ENCODE results near the gene PRPH.
"Not testable (repeated sequence)": the region's sequence is repeated elsewhere in the genome, so short reads cannot be mapped to it uniquely, and the experiment has no call there.

The PRPH gene

GRCh38 chr12:49295082-49295936, at the start of gene PRPH:
PRPH (plus strand) TSS chr12:49295147; CDS start chr12:49295201, 54 bp downstream.
- Histone ChIP-seq H3K9ac (ENCODE audit: insufficient read length, low read depth) (peak within 1 kb of the TSS; percentile 9), H3K9me3 (ENCODE audit: insufficient read depth, low read length) (peaks cover 16% of the 10 kb centered on the region; the same call in 1 of the 2 replicates), H3K4me1 (ENCODE audit: insufficient read depth, insufficient read length) (peaks cover 35% of the 10 kb centered on the region), H3K4me3 (ENCODE audit: insufficient read length, low read depth) (no peak within 1 kb of the TSS), H3K27me3 (ENCODE audit: insufficient read depth, insufficient read length) (peaks cover 36% of the 10 kb centered on the region), H3K36me3 (ENCODE audit: insufficient read depth, insufficient read length, low read length) (no peaks in the 10 kb centered on the region)
- no peak for TF ChIP-seq SUZ12 (IDR thresholded peaks at IDR 0.05; ENCODE audit: extremely low read depth, insufficient read depth, insufficient read length)
- no peak for TF ChIP-seq ZNF274 (IDR thresholded peaks at IDR 0.05; ENCODE audit: low read depth, low read length)
- no peak for TF ChIP-seq YY1 (IDR thresholded peaks at IDR 0.05; ENCODE audit: insufficient read depth, insufficient read length)
- no peak for DNase-seq (ENCODE audit: low read depth, low spot score)

GRCh38 chr12:49251357-49251756, 43.6 kb upstream of the PRPH start:
- TF ChIP-seq SUZ12 (IDR thresholded peaks at IDR 0.05; ENCODE audit: extremely low read depth, insufficient read depth, insufficient read length): no peak
- TF ChIP-seq YY1 (IDR thresholded peaks at IDR 0.05; ENCODE audit: insufficient read depth, insufficient read length): no peak
- TF ChIP-seq ZNF274 (IDR thresholded peaks at IDR 0.05; ENCODE audit: low read depth, low read length): no peak
- Histone ChIP-seq H3K27me3 (ENCODE audit: insufficient read depth, insufficient read length) (no peaks in the 10 kb centered on the region), H3K4me1 (ENCODE audit: insufficient read depth, insufficient read length) (no peaks in the 10 kb centered on the region), H3K36me3 (ENCODE audit: insufficient read depth, insufficient read length, low read length) (no peaks in the 10 kb centered on the region), H3K9me3 (ENCODE audit: insufficient read depth, low read length) (no peaks in the 10 kb centered on the region), H3K4me3 (ENCODE audit: insufficient read length, low read depth) (no peak overlapping the region), H3K9ac (ENCODE audit: insufficient read length, low read depth) (no peak overlapping the region)
- no peak for DNase-seq (ENCODE audit: low read depth, low spot score)

- Histone ChIP-seq H3K4me3 (ENCODE audit: insufficient read length, low read depth) (no peak overlapping the region), H3K4me1 (ENCODE audit: insufficient read depth, insufficient read length) (no peaks in the 10 kb centered on the region), H3K27me3 (ENCODE audit: insufficient read depth, insufficient read length) (no peaks in the 10 kb centered on the region), H3K9ac (ENCODE audit: insufficient read length, low read depth) (no peak overlapping the region), H3K36me3 (ENCODE audit: insufficient read depth, insufficient read length, low read length) (no peaks in the 10 kb centered on the region), H3K9me3 (ENCODE audit: insufficient read depth, low read length) (no peaks in the 10 kb centered on the region)
- DNase-seq (ENCODE audit: low read depth, low spot score): no peak
- TF ChIP-seq ZNF274 (IDR thresholded peaks at IDR 0.05; ENCODE audit: low read depth, low read length) (no peak), YY1 (IDR thresholded peaks at IDR 0.05; ENCODE audit: insufficient read depth, insufficient read length) (no peak), SUZ12 (IDR thresholded peaks at IDR 0.05; ENCODE audit: extremely low read depth, insufficient read depth, insufficient read length) (no peak)
These were observed 41.8 kb upstream of the PRPH start for GRCh38 chr12:49253033-49253623.

GRCh38 chr12:49255456-49255855, 39.5 kb upstream of the PRPH start:
- H3K9ac ChIP-seq (ENCODE audit: insufficient read length, low read depth); H3K4me3 ChIP-seq (ENCODE audit: insufficient read length, low read depth); H3K36me3 ChIP-seq (ENCODE audit: insufficient read depth, insufficient read length, low read length); DNase-seq (ENCODE audit: low read depth, low spot score); H3K9me3 ChIP-seq (ENCODE audit: insufficient read depth, low read length); H3K4me1 ChIP-seq (ENCODE audit: insufficient read depth, insufficient read length); H3K27me3 ChIP-seq (ENCODE audit: insufficient read depth, insufficient read length): not testable (repeated sequence)

GRCh38 chr12:49255857-49256637, 38.9 kb upstream of the PRPH start:
- Histone ChIP-seq H3K9ac (ENCODE audit: insufficient read length, low read depth) (no peak overlapping the region), H3K36me3 (ENCODE audit: insufficient read depth, insufficient read length, low read length) (no peaks in the 10 kb centered on the region), H3K27me3 (ENCODE audit: insufficient read depth, insufficient read length) (no peaks in the 10 kb centered on the region), H3K9me3 (ENCODE audit: insufficient read depth, low read length) (no peaks in the 10 kb centered on the region), H3K4me1 (ENCODE audit: insufficient read depth, insufficient read length) (no peaks in the 10 kb centered on the region), H3K4me3 (ENCODE audit: insufficient read length, low read depth) (no peak overlapping the region)
- no peak for DNase-seq (ENCODE audit: low read depth, low spot score)
- TF ChIP-seq ZNF274 (IDR thresholded peaks at IDR 0.05; ENCODE audit: low read depth, low read length) (no peak), SUZ12 (IDR thresholded peaks at IDR 0.05; ENCODE audit: extremely low read depth, insufficient read depth, insufficient read length) (no peak), YY1 (IDR thresholded peaks at IDR 0.05; ENCODE audit: insufficient read depth, insufficient read length) (no peak)

GRCh38 chr12:49257508-49258184, 37.3 kb upstream of the PRPH start:
- not testable (repeated sequence) for H3K27me3 ChIP-seq (ENCODE audit: insufficient read depth, insufficient read length); H3K36me3 ChIP-seq (ENCODE audit: insufficient read depth, insufficient read length, low read length); H3K4me1 ChIP-seq (ENCODE audit: insufficient read depth, insufficient read length); H3K9me3 ChIP-seq (ENCODE audit: insufficient read depth, low read length); H3K4me3 ChIP-seq (ENCODE audit: insufficient read length, low read depth); H3K9ac ChIP-seq (ENCODE audit: insufficient read length, low read depth); DNase-seq (ENCODE audit: low read depth, low spot score)

GRCh38 chr12:49259452-49259851, 35.5 kb upstream of the PRPH start:
- H3K9me3 ChIP-seq (ENCODE audit: insufficient read depth, low read length): no peaks in the 10 kb centered on the region
- H3K4me3 ChIP-seq (ENCODE audit: insufficient read length, low read depth): no peak overlapping the region
- TF ChIP-seq SUZ12 (IDR thresholded peaks at IDR 0.05; ENCODE audit: extremely low read depth, insufficient read depth, insufficient read length) (no peak), ZNF274 (IDR thresholded peaks at IDR 0.05; ENCODE audit: low read depth, low read length) (no peak), YY1 (IDR thresholded peaks at IDR 0.05; ENCODE audit: insufficient read depth, insufficient read length) (no peak)
- no peaks in the 10 kb centered on the region for H3K27me3 ChIP-seq (ENCODE audit: insufficient read depth, insufficient read length)
- H3K9ac ChIP-seq (ENCODE audit: insufficient read length, low read depth): no peak overlapping the region
- no peak for DNase-seq (ENCODE audit: low read depth, low spot score)
- no peaks in the 10 kb centered on the region for H3K4me1 ChIP-seq (ENCODE audit: insufficient read depth, insufficient read length)
- H3K36me3 ChIP-seq (ENCODE audit: insufficient read depth, insufficient read length, low read length): no peaks in the 10 kb centered on the region

All from NT2/D1 (cell line).